ENCODE measurements around the gene NUMB. TPM values are rescaled to one million over a fixed set of nuclear protein-coding genes. Genes with fewer than 3 reads are reported as not detected.
"Not testable (repeated sequence)": the region's sequence is repeated elsewhere in the genome, so short reads cannot be mapped to it uniquely, and the experiment has no call there.

Gene NUMB
- polyA plus RNA-seq, 3 donors: 85.0 to 86.4 (median 85.3) TPM

DNA sequence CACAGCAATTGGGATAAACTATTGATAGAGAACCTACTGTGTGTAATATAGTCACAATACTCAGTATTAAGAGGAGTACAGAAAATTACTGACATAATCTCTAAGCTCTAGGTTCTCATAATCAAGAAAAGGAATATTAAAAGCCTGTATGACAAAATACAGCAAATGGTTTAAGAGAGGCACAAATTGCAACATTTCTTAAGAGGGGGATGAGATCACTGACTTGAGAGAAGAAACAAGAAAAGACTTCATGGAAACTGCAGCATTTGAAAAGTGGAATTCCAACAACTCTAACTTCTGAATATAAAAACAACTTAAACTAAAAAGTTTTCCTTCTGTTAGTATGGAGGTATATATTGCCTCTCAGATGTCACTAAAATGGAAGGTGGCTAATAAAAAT lies 89.7 kb downstream of the NUMB start:
- no peak for DNase-seq (ENCODE audit: low read depth in 3 of 3, low spot score in 2 of 3)

DNA sequence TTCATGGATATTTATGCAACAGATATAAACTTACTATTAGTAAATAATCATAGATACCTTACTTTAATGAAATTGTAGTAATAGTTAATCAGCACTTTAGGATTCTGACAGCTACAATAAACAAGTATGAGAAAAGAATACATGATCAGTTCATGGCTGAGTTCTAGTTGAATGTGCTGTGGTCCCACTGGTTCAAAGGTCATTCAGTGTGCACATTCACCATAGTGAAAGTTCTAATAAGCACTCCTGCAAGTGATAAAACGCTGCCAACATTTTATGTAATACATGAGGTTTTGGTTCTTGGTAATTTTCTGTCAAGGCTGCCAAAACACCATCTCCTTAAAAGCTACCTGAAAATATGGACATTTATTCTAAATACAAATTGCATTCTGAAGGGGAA lies 92.6 kb downstream of the NUMB start:
- no peak for DNase-seq (ENCODE audit: low read depth in 3 of 3, low spot score in 2 of 3)

DNA sequence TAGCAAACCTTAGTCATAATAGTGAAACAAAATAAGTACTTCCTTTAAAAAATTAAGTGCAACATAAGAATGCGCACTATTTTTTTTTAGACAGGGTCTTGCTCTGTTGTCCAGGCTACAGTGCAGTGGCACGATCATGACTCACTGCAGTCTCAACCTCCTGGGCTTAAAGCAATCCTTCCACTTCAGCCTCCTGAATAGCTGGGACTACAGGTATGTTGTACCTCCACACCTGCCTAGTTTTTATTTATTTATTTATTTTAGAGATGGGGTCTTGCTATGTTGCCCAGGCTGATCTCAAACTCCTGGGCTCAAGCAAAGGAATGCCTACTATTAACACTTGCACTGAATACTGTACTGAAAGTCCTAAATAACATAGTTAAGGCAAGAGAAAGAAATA lies 93.8 kb downstream of the NUMB start:
- no peak for DNase-seq (ENCODE audit: low read depth in 3 of 3, low spot score in 2 of 3)

DNA sequence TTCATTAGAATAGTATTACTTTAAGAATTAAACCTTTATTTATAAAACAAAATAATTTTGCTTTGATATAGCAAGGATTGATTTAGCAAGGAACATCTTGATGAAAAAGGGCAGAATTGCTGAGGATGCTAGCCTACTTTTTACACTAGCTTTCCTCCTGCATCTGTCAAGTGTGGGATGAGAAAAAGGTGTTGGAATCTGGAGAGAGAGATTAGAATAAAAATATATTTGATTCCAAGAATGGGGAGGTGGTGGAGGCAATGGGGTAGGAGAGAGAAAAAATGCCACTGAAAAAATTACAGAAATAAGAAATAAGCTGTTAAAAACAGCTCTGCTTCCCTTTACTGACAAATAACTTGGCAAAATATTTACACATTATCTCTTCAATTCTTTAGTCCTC lies 98.9 kb downstream of the NUMB start:
- no peak for DNase-seq (ENCODE audit: low read depth in 3 of 3, low spot score in 2 of 3)

DNA sequence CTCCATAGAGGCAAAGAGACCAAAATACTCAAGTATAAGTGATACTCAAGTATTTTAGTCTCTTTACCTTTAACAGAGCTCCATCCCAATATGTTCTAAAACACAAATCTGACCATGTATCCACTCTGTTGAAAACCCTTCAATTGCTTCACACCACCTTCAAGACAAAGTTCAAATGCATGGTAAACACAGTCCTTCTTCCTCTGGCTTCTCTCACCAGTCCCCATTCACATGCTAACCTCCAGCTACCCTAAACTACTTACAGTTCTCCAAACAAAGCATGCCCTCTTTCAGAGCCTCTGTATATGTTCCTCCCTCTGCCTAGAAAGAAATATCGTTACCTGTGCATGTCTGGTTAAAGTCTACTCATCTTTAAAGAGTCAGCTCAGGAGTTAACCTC lies 100.2 kb downstream of the NUMB start:
- DNase-seq (ENCODE audit: low read depth in 3 of 3, low spot score in 2 of 3): no peak

DNA sequence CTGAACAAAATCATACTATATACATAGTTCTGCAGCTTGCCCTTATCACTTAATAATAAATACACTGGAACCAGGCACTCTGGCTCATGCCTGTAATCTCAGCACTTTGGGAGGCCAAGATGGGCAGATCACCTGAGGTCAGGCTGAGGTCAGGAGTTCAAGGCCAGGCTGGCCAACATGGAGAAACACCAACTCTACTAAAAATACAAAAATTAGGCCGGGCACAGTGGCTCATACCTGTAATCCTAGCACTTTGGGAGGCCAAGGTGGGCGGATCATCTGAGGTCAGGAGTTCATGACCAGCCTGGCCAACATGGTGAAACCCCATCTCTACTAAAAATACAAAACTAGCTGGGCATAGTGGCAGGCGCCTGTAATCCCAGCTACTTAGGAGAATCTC lies 109.3 kb downstream of the NUMB start:
- not testable (repeated sequence) for DNase-seq (ENCODE audit: low read depth in 3 of 3, low spot score in 2 of 3)

DNA sequence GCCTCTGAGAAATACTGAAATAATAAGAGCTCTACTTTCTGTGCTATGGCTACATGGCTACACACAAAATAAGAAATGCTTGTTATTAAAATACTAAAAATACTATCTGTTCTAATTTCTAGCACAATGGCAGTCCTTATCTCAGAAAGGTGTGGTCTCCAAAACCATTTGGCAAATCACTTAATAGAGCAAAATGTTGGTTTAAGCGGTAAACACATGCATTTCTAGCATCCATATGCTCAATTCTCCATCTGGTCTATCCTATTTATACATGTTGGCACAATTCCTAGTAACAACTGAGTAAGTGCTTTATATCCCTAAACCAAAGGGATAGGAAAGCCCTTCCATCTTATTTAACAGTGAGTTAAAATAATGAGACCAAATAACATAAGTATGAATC lies 114.0 kb downstream of the NUMB start:
- DNase-seq (ENCODE audit: low read depth in 3 of 3, low spot score in 2 of 3): no peak

DNA sequence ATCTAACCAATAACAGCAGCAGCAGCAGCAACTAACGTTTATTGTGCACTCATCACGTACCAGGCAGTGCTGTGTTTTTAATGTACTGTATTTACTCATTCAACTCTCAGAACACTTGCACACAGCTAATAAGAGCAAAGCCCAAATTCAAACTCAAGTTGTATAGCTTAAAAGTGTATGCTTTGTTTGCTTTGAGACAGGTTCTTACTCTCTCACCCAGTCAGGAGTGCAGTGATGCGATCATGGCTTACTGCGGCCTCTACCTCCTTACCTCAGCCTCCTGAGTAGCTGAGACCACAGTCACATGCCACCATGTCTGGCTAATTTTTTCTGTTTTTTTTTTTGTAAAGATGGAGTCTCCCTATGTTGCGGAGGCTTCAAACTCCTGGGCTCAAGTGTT lies 115.7 kb downstream of the NUMB start:
- DNase-seq (ENCODE audit: low read depth in 3 of 3, low spot score in 2 of 3): no peak

DNA sequence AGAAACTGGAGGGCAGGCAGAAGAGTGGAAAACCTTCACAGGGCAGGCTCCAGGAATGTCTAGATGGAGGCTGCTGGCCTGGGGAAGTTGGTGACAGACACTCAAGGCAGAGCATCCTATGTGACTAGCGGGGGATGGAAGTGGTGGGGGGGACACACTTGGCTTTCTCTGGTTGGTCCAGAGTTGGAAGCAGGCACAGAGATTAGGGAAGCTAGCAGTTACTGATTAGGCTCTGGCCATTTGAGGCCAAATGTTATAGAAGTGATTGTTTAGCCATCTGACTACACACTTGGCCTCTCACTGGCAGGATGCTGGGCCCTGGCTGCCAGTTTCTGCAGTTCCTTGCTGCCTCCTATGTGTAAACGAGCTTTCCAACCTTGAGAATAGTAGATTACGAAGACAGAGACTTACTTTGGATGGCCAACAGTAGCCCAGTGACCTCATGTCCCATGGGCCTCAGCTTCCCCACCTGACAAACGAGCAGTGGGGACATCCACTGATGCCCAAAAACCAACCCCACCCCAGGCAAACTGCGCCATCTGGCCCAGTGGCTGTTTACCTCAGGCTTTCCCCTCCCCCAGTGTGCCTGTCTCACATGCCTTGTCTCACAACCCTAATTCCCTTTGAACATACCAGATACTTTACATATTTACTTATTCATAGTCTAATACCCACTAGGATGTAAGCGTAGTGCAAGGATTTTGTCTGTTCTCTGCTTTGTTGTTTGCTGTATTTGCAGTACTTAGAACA lies 118.3 kb downstream of the NUMB start:
- no peak for DNase-seq (ENCODE audit: low read depth in 3 of 3, low spot score in 2 of 3)

DNA sequence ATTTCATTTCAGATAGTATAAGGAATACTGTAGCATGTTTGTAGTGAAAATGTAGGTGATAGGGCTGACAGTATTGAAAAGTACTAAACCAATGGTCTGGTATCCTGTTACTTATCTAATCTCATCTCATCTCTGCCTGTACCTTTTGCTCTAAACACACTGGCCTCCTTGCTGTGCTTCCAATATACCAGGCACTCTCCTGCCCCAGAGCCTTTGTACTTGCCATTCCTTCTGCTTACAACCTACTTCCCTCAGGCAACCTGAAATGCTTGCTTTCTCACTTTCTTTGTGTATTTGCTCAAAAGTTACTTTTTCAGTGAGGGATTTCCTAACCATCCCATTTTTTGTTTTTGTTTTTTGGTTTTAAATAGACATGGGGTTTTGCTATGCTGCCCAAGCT lies 119.1 kb downstream of the NUMB start:
- DNase-seq (ENCODE audit: low read depth in 3 of 3, low spot score in 2 of 3): no peak

DNA sequence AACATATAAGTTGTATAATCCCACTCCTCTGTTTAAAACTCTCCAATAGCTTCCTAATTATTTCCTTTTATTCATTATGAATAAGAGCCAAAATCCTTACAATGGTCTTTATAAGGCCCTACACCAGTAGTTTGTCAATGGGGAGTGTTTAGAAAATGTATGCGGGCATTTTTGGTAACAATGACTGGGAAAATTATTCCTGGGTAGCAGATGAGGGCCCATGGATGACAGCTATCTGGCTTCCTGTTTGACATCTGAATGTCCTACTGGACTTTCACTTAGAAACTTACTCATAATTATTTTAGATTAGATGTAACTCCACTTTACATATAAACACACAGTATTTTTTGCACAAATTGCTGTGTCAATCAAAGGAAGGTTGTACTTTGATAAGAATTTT lies 119.8 kb downstream of the NUMB start:
- DNase-seq (ENCODE audit: low read depth in 3 of 3, low spot score in 2 of 3): no peak

DNA sequence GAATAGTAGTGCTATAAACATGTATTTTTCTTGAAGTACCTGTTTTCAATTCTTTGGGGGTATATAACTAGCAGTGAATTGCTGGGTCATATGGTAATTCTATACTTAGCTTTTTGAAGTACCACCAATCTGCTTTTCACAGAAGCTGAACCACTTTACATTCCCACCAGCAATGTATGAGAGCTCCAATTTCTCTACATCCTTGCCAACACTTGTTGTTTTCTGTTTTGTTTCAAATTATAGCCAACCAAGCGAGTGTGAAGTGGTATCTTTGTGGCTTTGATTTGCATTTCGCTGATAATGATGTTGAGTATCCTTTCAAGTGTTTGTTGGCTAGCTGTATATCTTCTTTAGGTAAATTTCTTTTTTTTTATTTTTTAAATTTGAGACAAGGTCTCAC lies 125.3 kb downstream of the NUMB start:
- DNase-seq (ENCODE audit: low read depth in 3 of 3, low spot score in 2 of 3): no peak

DNA sequence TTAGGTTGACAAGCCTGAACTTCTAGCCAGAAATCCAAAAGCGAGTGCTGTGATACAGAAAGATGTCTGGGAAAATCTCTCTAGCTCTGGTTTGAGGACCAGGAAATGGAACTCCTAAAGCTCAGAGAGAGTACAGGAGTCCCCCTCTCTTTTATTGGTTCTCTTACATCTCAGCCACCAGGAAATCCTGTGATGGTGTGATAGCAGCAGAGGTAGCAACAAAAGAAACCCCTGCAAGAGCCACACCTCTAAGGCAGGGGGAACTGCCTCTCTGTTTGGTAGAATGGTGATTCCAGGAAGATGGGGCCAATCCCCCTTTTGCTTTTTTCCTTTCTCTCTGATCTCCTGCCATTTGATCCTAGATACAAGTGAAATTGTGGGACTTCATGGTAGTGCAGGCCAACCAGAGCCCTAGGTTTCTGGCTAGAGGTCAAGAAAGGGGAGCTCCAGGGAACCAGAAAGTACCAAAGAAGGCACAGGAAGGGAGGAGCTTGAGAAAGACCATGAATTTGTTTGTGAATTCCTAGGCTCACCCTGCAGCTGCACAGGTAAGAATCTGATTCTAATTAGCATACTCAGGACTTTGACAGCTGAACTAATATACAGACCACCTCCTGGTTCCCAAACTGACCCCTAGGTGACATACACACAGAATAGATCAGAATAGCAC lies 132.6 kb downstream of the NUMB start:
- DNase-seq (ENCODE audit: low read depth in 3 of 3, low spot score in 2 of 3): no peak

DNA sequence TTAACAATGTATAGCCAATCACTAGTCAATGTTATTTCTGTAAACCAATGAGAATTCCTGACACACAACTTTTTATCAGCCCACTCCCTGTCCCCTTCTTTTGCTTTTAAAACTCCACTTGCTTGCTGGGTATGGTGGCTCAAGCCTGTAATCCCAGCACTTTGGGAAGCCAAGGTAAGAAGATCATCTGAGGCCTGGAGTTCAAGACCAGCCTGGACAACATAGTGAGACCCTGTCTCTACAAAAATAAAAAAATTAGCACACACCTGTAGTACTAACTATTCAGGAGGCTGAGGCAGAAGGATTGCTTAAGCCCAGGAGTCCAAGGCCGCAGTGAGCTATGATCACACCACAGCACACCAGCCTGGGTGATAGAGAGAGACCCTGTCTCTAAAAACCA lies 133.3 kb downstream of the NUMB start:
- DNase-seq (ENCODE audit: low read depth in 3 of 3, low spot score in 2 of 3): no peak

DNA sequence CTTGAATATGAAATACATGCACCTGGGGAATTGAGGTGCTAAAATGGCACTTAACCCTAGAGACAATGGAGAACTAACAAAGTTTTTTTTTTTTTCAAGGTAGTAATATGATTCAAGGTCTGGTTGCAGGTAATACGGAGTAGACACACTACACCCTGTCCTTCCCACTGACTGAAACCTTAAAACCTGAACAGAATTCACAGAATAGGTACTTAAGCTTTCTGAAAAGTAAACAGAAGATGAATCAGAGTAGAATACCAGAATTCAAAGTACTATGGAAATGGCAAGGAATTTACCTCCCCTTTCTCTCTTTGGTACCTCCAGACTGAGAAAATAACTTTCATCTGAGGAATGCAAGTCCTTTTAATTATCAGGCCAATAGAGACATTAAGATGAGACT lies 133.8 kb downstream of the NUMB start:
- no peak for DNase-seq (ENCODE audit: low read depth in 3 of 3, low spot score in 2 of 3)

DNA sequence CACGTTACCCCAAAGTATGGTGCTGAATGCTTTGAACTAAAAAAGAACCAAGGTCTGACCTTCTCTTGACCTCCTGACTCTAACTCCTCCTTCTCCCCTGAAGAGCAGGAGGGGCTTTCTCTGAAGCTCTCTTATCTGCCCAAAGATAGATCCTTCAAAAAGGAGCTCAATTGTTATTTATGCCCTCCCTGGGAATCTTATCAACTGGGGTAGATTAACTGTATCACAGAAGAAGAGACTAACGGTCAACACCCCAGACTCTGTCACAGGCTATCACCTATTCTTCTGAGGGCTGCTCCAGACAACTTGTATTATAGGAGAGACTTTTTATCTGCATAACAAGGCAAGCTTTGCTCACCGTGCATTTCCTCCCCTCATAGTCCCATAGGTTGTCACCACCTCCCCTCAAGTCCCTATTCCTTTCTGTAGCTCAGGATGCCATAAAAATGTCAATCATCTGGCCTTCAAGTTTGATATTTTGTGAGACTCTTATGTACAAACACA lies 134.4 kb downstream of the NUMB start:
- no peak for DNase-seq (ENCODE audit: low read depth in 3 of 3, low spot score in 2 of 3)

DNA sequence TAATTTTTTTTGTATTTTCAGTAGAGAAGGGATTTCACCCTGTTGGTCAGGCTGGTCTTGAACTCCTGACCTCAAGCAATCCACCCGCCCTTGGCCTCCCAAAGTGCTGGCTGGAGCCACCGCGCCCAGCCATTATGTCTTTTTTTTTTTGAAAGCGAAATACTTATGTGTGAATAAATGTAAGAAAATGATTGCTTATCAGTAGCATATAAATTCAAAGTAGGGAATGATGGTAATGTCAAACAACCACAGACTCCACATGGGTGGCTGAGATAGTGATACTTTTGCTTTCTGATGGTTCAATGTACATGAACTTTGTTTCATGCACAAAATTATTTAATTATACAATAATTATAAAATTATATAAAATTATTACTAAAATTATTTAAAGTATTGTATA lies 145.2 kb downstream of the NUMB start:
- no peak for DNase-seq (ENCODE audit: low read depth in 3 of 3, low spot score in 2 of 3)

DNA sequence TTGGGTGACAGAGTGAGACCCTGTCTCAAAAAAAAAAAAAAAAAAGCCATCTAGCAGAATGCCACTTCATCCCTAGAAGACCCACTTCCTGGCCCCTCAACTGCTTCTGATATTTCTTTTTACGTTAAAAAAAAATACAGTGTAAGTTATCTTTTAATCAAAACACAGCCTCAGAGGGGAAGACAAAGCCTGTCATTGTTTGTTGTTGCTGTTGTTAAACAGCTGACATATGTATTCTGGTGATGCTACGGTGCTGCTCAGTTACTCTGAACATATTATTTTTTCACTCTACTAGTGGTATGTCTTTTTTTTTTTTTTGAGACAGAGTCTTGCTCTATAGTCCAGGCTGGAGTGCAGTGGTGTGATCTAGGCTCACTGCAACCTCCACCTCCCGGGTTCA lies 145.7 kb downstream of the NUMB start:
- no peak for DNase-seq (ENCODE audit: low read depth in 3 of 3, low spot score in 2 of 3)

DNA sequence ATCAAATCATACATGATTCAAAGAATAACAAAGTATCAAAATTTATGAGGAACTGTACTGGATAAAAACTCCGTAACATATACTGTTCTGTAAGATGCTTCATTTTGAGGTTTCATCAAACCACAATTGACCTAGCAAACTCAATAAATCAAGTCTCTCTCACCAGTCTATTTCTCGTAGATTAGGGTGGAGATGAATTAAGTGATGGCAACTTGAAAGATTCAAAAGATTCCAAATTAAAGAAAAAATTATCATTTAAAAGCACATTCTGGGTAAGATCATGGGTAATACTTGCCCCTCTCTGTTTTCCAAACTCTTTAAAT lies 146.7 kb downstream of the NUMB start:
- DNase-seq (ENCODE audit: low read depth in 3 of 3, low spot score in 2 of 3): no peak

DNA sequence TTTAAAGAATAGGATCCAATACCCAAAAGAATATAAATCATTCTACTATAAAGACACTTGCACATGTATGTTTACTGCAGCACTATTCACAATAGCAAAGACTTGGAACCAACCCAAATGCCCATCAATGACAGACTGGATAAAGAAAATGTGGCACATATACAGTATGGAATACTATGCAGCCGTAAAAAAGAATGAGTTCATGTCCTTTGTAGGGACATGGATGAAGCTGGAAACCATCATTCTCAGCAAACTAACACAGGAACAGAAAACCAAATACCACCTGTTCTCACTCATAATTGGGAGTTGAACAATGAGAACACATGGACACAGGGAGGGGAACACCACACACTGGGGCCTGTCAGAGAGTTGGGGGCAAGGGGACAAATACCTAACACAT lies 149.1 kb downstream of the NUMB start:
- DNase-seq (ENCODE audit: low read depth in 3 of 3, low spot score in 2 of 3): not testable (repeated sequence)

DNA sequence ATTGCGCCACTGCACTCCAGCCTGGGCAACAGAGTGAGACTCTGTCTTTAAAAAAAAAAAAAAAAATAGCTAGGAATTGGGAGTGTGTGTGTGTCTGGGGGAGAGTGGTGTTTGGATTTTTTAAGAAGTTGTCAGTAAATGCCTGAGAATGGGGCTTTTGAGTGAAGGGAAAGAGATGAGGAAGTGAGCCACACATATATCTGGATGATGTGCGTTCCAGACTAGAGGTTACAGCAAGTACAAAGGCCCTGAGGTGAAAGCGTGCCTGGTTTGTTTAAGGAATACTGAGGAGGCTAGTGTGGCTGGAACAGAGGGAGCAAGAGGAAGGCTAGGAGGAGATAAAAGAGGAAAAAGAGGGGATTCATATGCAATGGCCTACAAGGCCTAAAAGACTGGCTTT lies 151.1 kb downstream of the NUMB start:
- DNase-seq (ENCODE audit: low read depth in 3 of 3, low spot score in 2 of 3): no peak

DNA sequence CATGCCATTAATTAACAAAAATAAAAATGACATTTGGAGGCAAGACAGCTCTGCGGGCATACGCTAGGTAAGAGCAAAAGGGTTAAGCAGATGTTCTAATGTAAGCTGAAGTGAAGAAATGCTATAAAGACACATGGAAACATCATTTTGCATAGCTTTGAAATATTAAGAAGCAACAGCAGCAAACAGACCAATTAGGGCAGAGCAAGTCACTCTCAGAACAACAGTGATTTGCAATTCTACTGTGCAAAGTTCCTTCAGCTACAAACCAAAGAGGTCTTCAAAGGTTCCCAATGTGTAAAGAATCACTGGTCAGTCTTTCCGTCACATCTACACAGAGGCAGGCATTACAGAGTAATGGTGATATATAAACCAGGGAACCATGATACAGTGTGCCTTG lies 152.8 kb downstream of the NUMB start:
- DNase-seq (ENCODE audit: low read depth in 3 of 3, low spot score in 2 of 3): no peak
